Neural progenitor cell (in vitro differentiated cells): Measurements from ENCODE around the gene SELENOM. TPM values are rescaled to one million over a fixed set of nuclear protein-coding genes. Genes with fewer than 3 reads are reported as not detected.

Experiments used
- DNase-seq: peaks from one replicate; pipeline ENCODE4 v3.0.0-alpha.2; 2016; ENCODE audit warnings: low spot score
- H2AFZ ChIP-seq: fragments of 200-600 bp; sonication (generic); replicated peaks from 2 replicates; pipeline ENCODE4 v1.6.1; 2016; ENCODE audit warnings: antibody characterized with exemption
- H3F3A ChIP-seq: fragments of 200-600 bp; sonication (generic); 2 replicates; pipeline ENCODE4 v1.6.1; 2016; ENCODE audit warnings: antibody characterized with exemption, low read depth
- H3K27ac ChIP-seq: fragments of 200-600 bp; sonication (generic); 2 replicates; pipeline ENCODE4 v1.5.1; 2016; ENCODE audit warnings: mild to moderate bottlenecking
- H3K27me3 ChIP-seq: fragments of 200-600 bp; sonication (generic); 2 replicates; pipeline ENCODE4 v1.6.1; 2016; ENCODE audit warnings: mild to moderate bottlenecking, moderate library complexity
- H3K36me3 ChIP-seq: fragments of 200-600 bp; sonication (generic); 2 replicates; pipeline ENCODE4 v1.5.1; 2016
- H3K4me1 ChIP-seq: fragments of 200-600 bp; sonication (generic); 2 replicates; pipeline ENCODE4 v1.6.1; 2016; ENCODE audit warnings: mixed run types
- H3K4me2 ChIP-seq: fragments of 200-600 bp; sonication (generic); 2 replicates; pipeline ENCODE4 v1.6.1; 2016
- H3K4me3 ChIP-seq: fragments of 200-600 bp; sonication (generic); 2 replicates; pipeline ENCODE4 v1.5.1; 2016
- H3K79me2 ChIP-seq: fragments of 200-600 bp; sonication (generic); 2 replicates; pipeline ENCODE4 v1.6.1; 2016; ENCODE audit warnings: low read depth
- H3K9ac ChIP-seq: fragments of 200-600 bp; sonication (generic); 2 replicates; pipeline ENCODE4 v1.6.1; 2016
- H3K9me3 ChIP-seq: fragments of 200-600 bp; sonication (generic); 2 replicates; pipeline ENCODE4 v1.5.1; 2016; ENCODE audit warnings: low read depth
- H4K20me1 ChIP-seq: fragments of 200-600 bp; sonication (generic); 2 replicates; pipeline ENCODE4 v1.6.1; 2016; ENCODE audit warnings: low read depth
- H3K27ac Mint-ChIP-seq: 3 replicates; pipeline ENCODE4 v1.8.0; 2021; ENCODE audit warnings: mixed read lengths
- H3K27me3 Mint-ChIP-seq: 2 replicates; pipeline ENCODE4 v1.8.0; 2022; ENCODE audit warnings: low read depth, mild to moderate bottlenecking, inconsistent platforms, moderate library complexity, mixed read lengths; ENCODE audit not compliant: insufficient read depth
- H3K36me3 Mint-ChIP-seq: 3 replicates; pipeline ENCODE4 v1.8.0; 2021; ENCODE audit warnings: mixed read lengths
- H3K4me1 Mint-ChIP-seq: 3 replicates; pipeline ENCODE4 v1.8.0; 2021; ENCODE audit warnings: mixed read lengths
- H3K4me3 Mint-ChIP-seq: 3 replicates; pipeline ENCODE4 v1.8.0; 2021; ENCODE audit warnings: mild to moderate bottlenecking, moderate library complexity, mixed read lengths
- H3K9me3 Mint-ChIP-seq: 3 replicates; pipeline ENCODE4 v1.8.0; 2020; ENCODE audit warnings: mixed read lengths
- EZH2 ChIP-seq: fragments of 200-600 bp; sonication (generic); IDR thresholded peaks from 2 replicates; pipeline ENCODE4 v1.6.1; 2017; ENCODE audit warnings: antibody characterized with exemption, mild to moderate bottlenecking, moderate library complexity
- EZH2phosphoT487 ChIP-seq: fragments of 200-600 bp; sonication (generic); IDR thresholded peaks from 2 replicates; pipeline ENCODE4 v1.6.1; 2017; ENCODE audit warnings: antibody characterized with exemption
- total RNA-seq: library from RNA; depleted of rRNA; stranded (reverse); fragments of >200 nt; gene quantifications from 2 replicates; pipeline ENCODE4 v1.2.3, GENCODE V29; 2015; ENCODE audit warnings: low replicate concordance
- TF ChIP-seq, protein P1 (sequence below): fragments of 200-600 bp; sonication (generic); IDR thresholded peaks from 2 replicates; pipeline ENCODE4 v1.5.1; 2017; ENCODE audit warnings: antibody characterized with exemption, mild to moderate bottlenecking

The SELENOM gene
- total RNA-seq, 1 donor from 2014 or later = 7.4 TPM

DNA sequence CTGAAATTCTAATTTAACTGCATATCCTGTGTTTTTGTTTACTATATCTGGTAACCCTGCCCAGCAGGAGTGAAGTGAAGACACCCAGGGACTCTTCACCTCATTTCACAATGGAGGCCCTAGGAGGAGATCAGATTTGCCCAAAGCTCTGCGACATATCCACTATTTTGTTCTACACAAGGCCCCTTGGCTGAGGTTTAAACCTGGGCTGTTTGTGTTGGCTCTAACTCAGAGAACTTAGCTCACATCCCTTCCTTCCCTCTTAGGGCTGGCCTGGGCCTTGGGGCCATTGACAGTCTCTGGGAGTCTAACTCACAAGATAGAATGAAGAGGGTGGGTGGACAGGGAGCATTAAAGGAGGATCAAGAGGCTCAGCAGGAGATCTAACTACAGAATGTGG, 41.1 kb upstream of the SELENOM start:
- H3K9ac ChIP-seq = no peak overlapping the region
- H3K27me3 ChIP-seq = peaks cover 9% of the 10 kb centered on the region
- Mint-ChIP-seq H3K36me3 (no peaks in the 10 kb centered on the region), H3K27ac (no peak overlapping the region), H3K4me1 (no peaks in the 10 kb centered on the region), H3K27me3 (peaks cover 4% of the 10 kb centered on the region), H3K4me3 (no peak overlapping the region), H3K9me3 (peaks cover 19% of the 10 kb centered on the region)
- H3K9me3 ChIP-seq = peaks cover 6% of the 10 kb centered on the region
- H3K36me3 ChIP-seq = no peaks in the 10 kb centered on the region
- no peaks in the 10 kb centered on the region for H3K79me2 ChIP-seq
- no peak overlapping the region for H3K4me2 ChIP-seq
- H4K20me1 ChIP-seq = no peaks in the 10 kb centered on the region
- no peaks in the 10 kb centered on the region for H3K4me1 ChIP-seq
- H2AFZ ChIP-seq = no peak overlapping the region
- H3K4me3 ChIP-seq = no peak overlapping the region
- no peaks in the 10 kb centered on the region for H3F3A ChIP-seq
- TF ChIP-seq EZH2 (no peak), EZH2phosphoT487 (no peak)
- TF ChIP-seq, protein P1, sequence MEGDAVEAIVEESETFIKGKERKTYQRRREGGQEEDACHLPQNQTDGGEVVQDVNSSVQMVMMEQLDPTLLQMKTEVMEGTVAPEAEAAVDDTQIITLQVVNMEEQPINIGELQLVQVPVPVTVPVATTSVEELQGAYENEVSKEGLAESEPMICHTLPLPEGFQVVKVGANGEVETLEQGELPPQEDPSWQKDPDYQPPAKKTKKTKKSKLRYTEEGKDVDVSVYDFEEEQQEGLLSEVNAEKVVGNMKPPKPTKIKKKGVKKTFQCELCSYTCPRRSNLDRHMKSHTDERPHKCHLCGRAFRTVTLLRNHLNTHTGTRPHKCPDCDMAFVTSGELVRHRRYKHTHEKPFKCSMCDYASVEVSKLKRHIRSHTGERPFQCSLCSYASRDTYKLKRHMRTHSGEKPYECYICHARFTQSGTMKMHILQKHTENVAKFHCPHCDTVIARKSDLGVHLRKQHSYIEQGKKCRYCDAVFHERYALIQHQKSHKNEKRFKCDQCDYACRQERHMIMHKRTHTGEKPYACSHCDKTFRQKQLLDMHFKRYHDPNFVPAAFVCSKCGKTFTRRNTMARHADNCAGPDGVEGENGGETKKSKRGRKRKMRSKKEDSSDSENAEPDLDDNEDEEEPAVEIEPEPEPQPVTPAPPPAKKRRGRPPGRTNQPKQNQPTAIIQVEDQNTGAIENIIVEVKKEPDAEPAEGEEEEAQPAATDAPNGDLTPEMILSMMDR = no peak
- H3K27ac ChIP-seq = no peak overlapping the region
- no peak for DNase-seq

DNA sequence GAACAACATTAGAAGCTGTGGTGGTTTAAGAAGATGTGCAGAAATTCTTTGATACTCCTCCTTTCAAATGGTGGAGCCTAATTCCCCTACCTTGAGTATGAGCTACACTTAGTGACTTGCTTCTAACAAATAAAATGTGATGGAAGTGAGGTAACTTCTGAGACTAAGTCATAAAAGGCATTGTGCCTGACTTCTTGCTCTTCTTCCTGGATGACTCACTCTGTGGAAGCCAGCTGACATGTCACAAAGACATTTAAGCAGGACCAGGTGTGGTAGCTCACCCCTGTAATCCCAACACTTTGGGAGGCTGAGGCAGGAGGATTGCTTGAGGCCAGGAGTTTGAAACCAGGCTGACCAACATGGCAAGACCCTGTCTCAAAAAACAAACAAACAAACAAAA, 36.9 kb upstream of the SELENOM start:
- H3K4me2 ChIP-seq = no peak overlapping the region
- H3F3A ChIP-seq = peaks cover 4% of the 10 kb centered on the region
- H3K27me3 ChIP-seq = peaks cover 8% of the 10 kb centered on the region
- H4K20me1 ChIP-seq = no peaks in the 10 kb centered on the region
- H3K9me3 ChIP-seq = peaks cover 6% of the 10 kb centered on the region
- H3K4me3 ChIP-seq = no peak overlapping the region
- H3K9ac ChIP-seq = no peak overlapping the region
- H3K79me2 ChIP-seq = no peaks in the 10 kb centered on the region
- H3K27ac ChIP-seq = no peak overlapping the region
- Mint-ChIP-seq H3K36me3 (no peaks in the 10 kb centered on the region), H3K27ac (no peak overlapping the region), H3K9me3 (peaks cover 19% of the 10 kb centered on the region), H3K27me3 (peaks cover 7% of the 10 kb centered on the region), H3K4me1 (peaks cover 10% of the 10 kb centered on the region), H3K4me3 (no peak overlapping the region)
- peaks cover 15% of the 10 kb centered on the region for H3K4me1 ChIP-seq
- H2AFZ ChIP-seq = no peak overlapping the region
- H3K36me3 ChIP-seq = no peaks in the 10 kb centered on the region
- TF ChIP-seq, protein P1 = no peak
- TF ChIP-seq EZH2 (no peak), EZH2phosphoT487 (no peak)
- DNase-seq = no peak

DNA sequence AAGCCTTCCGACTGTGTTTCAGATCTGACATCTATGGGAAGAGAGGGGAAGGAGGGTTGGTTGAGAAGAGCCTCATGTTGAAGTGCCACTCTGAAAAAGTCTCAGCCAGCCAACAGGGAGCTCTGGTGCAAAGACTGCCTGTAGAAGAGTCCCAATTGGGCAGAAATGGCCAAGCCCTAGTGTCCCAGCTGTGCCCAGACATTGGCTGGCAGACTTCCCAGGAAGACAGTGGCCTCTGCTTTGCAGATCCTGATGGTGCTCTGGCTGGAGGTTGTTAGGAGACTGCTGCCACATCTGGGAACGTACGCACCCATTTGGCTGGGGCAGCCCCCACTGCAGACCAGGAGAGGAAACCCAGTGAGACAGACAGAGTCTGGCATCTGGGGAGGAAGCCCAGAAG, 36.2 kb upstream of the SELENOM start:
- Mint-ChIP-seq H3K36me3 (no peaks in the 10 kb centered on the region), H3K27ac (peak overlapping the region; percentile 3)
- DNase-seq = no peak

More for the DNA sequence above, 36.2 kb upstream of the SELENOM start:
- H4K20me1 ChIP-seq = no peaks in the 10 kb centered on the region
- no peak overlapping the region for H3K4me3 Mint-ChIP-seq
- H3K27me3 ChIP-seq = peaks cover 8% of the 10 kb centered on the region
- no peak overlapping the region for H3K27ac ChIP-seq
- H3K27me3 Mint-ChIP-seq = peaks cover 10% of the 10 kb centered on the region
- H3K4me3 ChIP-seq = no peak overlapping the region
- H3K9me3 ChIP-seq = peaks cover 6% of the 10 kb centered on the region
- H3K36me3 ChIP-seq = no peaks in the 10 kb centered on the region
- H3K9ac ChIP-seq = no peak overlapping the region
- no peak overlapping the region for H2AFZ ChIP-seq
- H3K4me1 Mint-ChIP-seq = peaks cover 15% of the 10 kb centered on the region
- H3K4me1 ChIP-seq = peaks cover 15% of the 10 kb centered on the region
- H3F3A ChIP-seq = peaks cover 4% of the 10 kb centered on the region
- no peak overlapping the region for H3K4me2 ChIP-seq
- H3K9me3 Mint-ChIP-seq = peaks cover 19% of the 10 kb centered on the region
- TF ChIP-seq, protein P1 = no peak
- TF ChIP-seq EZH2 (no peak), EZH2phosphoT487 (no peak)
- no peaks in the 10 kb centered on the region for H3K79me2 ChIP-seq
